ENCODE data around the gene TTC28.

DNA sequence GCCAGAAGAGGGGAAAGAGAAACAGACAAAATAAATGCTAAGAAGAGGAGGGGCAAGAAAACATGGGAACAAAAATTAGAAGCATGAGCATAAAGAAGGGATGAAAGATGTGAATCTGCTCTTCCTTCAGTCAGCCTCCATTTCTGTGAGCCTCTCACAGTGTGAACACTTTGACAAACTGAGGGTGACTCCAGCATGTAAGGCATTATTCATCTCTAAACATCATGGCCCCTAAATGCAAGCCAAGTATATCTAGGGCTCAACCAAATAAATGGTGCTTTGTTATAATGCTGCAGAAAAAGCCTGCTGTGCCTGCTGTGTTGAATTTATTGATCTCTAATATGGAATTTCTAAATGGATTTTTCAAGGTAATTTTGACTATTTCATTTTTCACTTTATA lies 281.3 kb downstream of the TTC28 start:
- TF ChIP-seq, protein P1, sequence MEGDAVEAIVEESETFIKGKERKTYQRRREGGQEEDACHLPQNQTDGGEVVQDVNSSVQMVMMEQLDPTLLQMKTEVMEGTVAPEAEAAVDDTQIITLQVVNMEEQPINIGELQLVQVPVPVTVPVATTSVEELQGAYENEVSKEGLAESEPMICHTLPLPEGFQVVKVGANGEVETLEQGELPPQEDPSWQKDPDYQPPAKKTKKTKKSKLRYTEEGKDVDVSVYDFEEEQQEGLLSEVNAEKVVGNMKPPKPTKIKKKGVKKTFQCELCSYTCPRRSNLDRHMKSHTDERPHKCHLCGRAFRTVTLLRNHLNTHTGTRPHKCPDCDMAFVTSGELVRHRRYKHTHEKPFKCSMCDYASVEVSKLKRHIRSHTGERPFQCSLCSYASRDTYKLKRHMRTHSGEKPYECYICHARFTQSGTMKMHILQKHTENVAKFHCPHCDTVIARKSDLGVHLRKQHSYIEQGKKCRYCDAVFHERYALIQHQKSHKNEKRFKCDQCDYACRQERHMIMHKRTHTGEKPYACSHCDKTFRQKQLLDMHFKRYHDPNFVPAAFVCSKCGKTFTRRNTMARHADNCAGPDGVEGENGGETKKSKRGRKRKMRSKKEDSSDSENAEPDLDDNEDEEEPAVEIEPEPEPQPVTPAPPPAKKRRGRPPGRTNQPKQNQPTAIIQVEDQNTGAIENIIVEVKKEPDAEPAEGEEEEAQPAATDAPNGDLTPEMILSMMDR (conservative IDR thresholded peaks at IDR 0.05; ENCODE audit: low read length), result no peak
- TF ChIP-seq EZH2phosphoT487 (IDR thresholded peaks at IDR 0.05; ENCODE audit: borderline replicate concordance), result no peak

Data from Loucy (cell line).